Measurements from ENCODE around the gene PLCH2.
A peak's percentile ranks its signal among the peaks of the same experiment; 100 is the strongest.
"Not testable (repeated sequence)": the region's sequence is repeated elsewhere in the genome, so short reads cannot be mapped to it uniquely, and the experiment has no call there.

PLCH2 gene

DNA sequence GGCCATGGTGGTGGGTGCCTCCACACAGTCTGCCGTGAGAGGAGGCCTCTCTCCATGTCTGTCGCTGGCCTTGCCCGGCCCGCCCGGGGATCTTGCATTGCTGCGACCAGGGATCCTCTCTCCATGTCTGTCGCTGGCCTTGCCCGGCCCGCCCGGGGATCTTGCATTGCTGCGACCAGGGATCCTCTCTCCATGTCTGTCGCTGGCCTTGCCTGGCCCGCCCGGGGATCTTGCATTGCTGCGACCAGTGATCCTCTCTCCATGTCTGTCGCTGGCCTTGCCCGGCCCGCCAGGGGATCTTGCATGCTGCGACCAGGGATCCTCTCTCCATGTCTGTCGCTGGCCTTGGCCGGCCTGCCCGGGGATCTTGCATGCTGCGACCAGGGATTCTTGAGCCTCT lies 35.7 kb upstream of the PLCH2 start:
- DNase-seq (ENCODE audit: low spot score) = not testable (repeated sequence)

DNA sequence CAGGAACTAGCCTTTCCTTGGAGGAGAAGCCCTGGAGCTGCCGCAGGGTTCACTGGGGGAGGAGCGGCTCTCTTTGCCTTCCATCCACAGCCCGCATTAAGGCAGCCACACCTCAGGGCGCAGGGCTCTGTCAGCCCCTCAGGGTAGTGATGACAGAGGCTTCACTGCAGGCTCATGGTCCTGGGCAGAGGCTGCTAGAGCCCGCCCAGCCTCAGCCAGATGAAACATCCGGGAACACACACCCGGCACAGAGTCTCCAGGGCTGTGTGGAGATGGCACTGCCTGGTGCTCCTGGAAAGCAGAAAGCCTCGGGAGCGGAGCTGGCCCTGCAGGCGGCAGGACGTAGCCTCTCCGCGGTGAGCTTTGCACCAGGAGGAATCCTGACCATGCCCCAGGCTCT lies 34.3 kb upstream of the PLCH2 start:
- no peak for DNase-seq (ENCODE audit: low spot score)

DNA sequence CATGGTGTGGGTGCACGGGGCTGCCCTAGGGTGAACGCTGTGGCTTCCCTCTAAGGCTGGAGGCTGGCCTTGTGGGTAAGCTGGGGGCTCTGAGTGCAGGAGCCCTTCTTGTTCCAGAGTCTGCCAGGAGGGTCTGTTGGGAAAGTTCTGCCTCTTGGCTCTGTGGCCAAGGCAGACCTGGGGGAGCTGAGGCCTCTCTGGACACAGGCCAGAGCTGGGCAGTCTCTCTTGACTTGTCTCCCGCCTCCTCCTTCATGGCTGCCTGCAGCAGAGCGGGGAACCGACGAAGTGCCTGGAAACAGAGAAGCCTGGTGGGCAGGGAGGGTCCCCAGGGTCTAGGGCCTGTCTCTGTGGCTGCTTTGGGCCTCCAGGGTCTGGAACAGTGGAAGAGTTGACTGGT lies 33.4 kb upstream of the PLCH2 start:
- no peak for DNase-seq (ENCODE audit: low spot score)

DNA sequence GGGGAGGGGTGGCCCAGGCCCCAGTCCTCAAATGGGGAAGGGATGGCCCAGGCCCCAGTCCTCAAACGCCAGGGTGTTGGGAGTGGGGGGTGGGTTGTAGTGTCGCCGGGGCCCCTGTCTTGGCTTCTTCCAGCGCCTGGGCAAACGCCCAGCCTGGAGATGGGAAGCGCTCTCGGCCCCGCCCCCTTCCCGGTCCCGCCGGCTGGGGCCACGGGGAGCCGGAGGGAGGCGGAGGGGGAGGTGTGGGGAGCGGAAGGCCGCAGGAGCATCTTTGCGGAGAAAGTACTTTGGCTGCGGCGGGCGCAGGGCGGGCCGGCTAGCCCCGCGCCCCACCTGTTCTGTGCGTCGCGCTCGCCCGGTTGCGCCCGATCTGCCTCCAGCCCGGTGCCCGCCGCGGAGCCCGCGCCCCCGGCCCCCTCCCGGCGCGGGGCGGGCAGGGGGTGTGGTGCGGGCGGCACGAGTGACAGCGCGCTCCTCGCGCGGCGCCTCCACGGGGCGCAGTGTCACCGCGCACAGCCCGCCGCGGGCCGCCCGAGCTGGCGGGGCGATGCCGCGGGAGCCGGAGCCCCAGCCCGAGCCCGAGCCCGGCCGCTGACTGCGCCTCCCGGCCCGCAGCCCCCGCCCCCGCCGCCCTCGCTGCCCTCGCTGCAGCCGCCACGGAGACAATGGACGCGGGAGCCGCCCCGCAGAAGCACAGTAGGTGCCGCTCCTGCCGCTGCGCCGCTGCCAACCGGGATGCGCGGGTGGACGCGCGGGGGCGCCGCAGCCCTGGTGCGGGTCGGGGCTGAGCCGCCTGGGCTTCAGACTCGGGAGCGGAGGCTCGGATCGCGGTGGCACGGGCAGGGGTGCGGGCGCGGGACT lies 32.6 kb upstream of the PLCH2 start:
- no peak for DNase-seq (ENCODE audit: low spot score)

DNA sequence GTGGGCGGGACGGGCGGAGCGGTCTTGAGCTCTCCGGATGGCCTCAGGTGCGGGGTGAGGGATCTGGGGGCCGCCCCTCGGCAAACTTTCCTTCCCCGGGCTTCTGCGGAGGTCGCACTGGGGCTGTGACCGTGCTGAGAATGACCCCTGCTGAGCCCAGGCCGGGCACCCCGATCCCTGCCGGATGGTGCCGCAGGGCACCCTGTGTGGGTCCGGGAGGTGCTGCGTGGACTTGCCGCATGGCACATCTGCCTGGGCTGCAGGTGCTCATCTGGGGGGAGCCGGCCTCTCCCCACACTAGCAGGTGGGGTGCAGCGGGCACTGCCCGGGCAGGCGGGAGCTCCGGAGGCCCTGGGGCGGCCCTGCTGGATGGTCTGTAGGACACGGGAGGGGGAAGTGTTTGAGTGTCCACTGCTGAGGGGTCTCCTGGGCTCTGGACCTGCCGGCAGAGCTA lies 31.9 kb upstream of the PLCH2 start:
- DNase-seq (ENCODE audit: low spot score) = no peak

DNA sequence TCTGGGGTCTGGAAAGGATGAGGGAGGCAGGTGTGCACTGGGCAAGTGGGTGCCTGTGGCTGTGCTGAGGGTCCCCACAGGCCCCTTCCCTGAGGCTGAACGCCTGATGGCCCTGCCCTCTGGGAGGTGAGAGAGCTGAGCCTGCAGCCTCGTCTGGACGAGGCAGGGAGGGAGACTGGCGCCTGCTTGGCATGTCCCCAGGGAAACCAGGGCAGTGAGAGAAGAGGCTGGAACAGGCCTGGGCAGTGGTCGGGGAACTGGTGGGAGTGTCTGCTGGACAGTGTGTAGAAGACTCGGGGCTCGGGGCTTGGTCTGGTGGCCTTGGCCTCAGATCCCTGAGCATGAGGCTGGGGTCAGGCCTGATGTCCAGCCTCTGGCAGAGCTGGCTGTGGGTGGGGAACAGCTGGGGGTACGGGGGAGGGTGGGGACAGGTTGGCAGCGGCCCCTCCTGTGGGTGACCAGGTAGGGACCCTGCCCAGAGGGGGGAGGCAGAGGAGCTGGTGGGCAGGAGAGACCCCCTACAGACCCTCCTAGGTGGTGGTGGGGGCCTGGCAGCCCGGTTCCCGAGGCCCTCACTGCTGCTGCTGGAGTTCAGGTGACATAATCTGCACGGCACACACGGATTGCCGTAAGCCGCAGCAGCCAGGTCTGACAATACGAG lies 30.8 kb upstream of the PLCH2 start:
- DNase-seq (ENCODE audit: low spot score) = no peak

DNA sequence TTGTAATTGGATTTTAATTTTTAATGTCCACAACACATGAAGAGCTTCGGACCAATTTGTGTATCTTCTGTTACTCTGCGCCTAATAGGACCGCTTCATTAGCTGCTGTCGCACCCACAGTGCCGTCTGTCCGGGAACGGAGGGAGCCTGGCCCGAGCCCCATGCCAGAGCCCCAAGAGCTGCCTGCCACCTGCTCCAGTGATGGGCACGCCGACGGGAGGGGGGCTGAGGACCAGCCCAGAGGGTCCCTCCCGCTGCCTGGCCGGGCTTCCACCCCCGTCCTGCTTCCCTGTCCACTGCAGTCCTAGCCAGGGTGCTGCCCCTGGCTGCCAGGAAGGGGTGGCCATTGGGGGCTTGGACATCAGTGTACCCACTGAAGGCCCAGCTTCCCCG lies 30.3 kb upstream of the PLCH2 start:
- DNase-seq (ENCODE audit: low spot score) = no peak

DNA sequence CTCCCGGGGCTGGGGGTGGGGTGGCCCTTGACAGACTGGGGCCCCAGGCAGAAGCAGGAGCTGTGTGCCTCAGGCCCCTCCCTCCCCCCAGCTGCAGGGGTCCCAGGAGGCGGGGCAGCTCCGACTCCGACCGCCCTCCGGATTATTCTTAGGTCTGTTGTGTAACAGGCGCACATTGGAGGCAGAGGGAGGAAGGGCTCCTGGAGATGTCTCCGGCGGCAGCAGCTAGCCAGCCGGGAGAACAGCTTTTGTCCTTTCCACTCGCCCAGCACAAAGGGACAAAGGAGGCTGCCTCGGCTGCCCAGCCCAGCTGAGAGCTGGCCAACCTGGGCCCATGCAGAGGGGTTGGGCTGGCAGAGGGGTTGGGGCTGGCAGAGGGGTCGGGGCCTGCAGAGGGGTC lies 29.7 kb upstream of the PLCH2 start:
- DNase-seq (ENCODE audit: low spot score) = no peak

DNA sequence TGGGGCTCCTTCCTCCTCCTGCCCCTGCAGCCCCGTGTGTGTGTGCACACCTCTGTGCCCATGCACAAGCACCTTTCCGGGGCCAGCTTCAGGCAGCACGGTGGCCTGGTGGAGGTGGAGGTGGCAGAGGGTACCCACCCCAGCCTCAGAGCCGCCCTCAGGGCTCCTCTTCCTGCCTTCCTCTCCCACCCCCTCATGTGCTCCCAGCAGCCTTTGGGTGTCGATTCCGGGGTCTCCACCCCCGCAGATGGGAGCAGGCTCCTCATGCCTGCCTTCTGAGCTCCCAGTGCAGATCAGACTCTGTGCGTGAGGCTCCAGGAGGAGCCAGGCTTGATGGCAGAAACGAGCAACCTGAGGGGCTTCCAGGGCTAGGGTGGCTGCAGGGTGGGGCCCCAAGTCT lies 29.2 kb upstream of the PLCH2 start:
- DNase-seq (ENCODE audit: low spot score) = no peak

DNA sequence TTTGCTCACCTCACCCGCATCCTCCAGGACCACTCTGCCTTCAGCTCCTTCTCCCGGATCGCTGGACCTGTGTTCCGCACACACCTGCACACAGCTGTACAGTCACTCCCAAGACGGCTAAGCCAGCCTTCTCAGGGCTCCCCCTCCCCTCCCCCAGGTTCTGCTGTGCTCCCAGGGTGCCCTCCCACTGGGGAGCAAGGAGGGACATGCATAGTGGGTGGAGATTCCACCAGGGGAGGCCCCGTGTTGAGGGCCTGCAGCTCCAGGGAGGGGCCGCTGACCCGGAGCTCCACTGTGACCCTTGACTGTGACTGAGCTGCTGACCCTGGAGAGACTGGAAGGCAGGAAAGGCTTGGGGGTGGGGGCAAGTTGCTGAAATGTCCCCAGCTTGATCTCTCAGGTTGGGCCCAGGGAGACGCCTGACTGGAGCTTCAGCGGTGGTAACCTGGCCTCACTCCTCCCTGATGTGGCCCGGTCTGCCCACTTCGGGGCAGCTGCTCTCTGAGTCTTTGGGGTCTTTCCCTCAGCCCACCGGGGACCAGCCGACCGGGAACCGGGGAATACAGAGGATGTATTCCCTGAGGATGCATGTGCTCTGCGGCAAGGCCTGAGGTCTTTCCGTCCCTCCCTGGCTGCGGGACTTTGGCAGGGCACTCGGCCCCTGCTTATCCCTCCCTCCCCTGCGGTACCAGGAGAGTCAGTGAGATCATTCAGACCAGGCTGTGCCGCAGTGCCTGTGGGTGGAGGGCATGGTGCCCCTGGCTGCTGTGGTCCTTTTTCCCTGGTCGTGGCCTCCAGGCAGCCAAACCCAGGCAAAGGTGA lies 28.6 kb upstream of the PLCH2 start:
- DNase-seq (ENCODE audit: low spot score) = no peak

DNA sequence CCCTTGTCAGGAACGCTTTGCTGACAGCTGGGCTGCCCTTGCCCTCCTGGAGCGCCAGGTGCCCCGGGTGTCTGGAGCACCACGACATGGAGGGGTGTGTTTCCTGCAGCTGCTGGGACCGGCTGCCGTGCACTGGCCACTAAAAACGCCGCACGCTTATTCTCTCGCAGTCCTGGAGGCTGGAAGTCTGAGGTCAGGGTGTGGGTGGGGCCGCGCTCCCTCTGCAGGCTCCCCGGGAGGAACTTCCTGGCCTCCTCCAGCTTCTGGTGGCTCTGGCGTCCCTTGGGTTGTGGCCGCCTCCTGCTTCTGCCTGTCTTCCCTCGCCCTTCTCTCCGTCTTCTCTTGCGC lies 28.0 kb upstream of the PLCH2 start:
- no peak for DNase-seq (ENCODE audit: low spot score)

DNA sequence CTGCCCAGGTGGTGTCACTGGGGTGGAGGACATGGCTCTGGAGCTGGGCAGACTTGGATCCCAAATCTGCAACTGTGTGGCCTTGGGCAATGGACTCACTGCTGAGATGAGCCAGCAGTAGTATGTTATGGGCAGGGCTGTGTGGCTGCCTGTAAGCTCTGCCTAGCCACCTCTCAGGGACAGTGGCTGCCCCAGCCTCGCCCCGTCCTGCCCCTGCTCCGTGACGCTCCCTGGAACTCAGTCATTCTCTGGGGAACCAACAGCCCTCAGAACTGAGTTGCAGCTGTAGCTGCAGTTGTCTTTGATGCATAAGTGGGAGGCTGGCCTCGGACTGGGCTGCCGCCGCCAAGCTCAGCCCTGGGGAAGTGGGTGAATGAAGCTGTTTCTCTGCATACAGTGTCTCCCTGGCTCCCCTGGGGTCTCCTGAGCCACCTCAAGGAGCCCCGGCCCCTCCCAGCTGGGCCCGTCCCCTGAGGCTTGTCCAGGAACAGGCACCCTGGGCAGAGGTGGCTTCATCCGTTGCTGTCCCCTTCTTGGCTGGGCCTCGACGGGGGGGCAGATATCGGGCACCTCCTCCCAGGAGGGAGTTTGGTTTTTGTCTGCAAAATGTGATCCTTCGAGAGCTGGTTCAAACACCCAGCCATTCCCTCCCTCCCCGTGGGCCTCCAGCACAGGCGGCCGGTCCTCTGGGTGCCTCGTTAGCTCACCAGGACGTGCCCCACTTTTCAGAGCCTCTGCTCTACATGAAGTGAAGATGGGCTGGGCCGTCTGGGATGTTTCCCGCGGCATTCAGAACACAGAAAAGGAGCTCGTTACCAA lies 26.2 kb upstream of the PLCH2 start:
- no peak for DNase-seq (ENCODE audit: low spot score)

DNA sequence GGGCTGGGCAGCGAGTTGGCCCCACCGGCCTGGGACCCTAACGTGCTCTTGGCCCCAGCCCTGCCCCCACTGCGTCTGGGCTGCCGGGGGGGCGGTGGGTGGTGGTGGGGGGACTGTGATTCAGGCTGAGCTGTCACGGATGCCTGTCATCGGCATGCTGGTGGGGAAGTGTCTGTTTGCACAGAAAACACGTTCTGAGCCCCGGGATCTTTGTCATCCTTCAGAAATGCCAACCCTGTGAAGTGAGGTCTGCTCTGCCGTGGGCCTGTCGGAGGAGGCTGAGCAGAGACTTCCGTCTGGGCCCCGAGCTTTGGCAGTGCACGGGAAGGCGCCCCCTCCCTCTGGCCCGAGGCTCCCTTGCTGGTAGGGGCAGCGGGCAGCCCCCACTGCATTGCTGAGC lies 24.3 kb upstream of the PLCH2 start:
- DNase-seq (ENCODE audit: low spot score) = peak; percentile 92

DNA sequence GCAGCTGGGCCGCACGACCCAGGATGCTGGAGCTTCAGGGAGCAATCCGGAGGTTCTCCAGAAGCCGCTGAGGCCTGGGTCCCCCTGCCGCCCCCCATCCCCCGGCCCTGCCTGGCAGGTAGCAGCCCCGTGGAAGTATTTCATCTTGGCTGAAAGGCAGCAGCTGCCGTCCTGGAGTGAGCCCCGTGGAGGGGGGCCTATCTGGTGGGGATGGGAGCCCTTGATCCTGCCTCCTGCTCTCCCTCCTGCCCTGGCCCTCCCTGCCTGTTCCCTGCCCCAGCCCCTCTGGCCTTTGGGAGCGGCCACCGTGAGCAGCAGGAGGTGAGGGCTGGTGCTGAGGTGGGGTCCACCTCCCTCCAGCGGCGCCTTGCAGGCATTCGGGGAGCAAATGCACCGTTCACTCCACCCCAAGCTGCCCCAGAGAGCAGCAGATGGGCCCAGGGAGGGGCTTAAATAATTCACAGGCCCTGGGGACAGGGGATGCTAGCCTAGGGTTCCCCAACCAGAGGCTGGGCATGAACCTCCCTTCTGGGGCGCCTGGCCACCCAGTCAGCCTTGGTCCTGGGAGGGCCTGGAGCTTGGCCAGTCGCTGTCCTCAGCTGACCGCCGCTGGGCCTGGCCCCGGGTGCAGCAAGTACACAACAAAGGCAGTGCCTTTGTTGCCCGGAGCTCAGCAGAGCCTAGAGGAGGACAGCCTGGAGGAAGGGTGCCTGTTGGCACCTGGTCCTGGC lies 23.7 kb upstream of the PLCH2 start:
- DNase-seq (ENCODE audit: low spot score) = no peak

DNA sequence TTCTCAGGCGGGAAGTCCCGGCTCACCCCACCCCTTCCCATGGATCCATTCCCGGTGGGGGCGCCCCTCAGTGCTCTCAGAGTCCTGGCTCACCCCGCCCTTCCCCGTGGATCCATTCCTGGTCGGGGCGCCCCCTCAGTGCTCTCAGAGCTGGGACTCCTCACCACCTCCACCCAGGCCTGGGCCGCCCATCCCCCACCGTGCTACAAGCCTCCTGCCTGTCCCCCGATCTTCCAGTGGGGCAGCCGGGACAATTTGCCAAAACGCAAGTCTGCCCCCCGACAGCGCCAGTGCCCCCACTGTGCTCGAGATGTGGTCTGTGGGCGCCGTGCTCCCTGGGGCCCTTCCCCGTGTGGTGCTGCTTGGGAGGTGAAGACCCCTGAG lies 23.2 kb upstream of the PLCH2 start:
- no peak for DNase-seq (ENCODE audit: low spot score)

DNA sequence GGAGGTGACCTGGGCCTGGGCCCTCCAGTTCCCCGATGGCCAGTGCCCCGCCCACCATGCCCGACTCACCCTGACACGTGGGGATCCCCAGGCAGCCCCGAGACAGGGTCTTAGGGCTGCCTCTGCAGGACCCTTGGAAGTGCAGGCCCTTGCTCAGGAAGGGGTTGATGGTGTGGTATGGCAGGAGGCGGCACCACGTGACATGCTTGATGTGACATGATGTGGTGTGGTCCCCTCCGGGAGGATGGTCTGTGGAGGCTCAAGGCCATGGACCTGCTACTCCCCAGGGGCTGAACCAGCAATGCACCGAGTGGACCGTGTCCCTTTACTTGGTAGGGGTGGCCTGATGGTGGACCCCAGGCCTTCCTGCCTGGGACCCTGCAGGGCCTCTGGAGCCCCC lies 21.9 kb upstream of the PLCH2 start:
- DNase-seq (ENCODE audit: low spot score) = no peak

DNA sequence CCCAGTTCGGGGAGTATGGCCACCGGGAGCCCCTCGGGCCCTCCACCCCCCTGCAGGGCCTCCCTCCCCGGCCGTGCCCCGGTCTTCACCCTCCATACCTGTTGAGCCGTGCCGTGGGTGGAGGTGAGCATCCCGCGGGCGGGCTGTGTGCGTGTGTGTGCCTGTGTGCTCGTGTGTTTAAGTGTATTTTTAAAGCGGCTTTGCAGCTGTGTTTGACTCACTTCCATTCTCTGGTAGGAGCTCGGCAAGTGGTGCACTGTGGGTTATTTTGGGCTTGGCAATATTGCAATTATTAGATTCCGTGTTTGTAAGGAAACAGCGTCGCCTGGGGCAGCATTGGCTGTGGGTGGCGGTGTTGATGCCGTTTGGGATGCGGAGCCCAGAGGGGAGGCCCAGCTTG lies 20.3 kb upstream of the PLCH2 start:
- no peak for DNase-seq (ENCODE audit: low spot score)

DNA sequence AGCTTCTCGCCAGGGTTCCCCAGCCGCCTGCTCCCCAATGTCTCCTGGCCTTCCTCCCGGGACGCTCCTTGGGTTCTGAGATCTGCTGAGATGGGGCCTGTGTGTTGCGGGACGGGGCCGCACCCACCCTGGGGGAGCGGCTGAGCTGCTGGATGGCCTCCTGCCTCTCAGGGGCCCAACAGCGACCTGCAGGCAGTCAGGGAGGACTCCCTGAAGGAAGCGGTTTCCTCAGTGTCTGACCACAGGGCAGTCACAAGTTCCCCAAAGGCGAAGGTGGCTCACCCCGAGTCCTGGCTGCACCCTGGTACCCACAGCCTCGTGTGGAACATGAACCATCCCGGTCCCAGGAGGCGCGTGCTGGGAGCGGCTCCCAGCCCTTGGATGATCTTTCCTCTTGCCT lies 18.6 kb upstream of the PLCH2 start:
- DNase-seq (ENCODE audit: low spot score) = no peak

DNA sequence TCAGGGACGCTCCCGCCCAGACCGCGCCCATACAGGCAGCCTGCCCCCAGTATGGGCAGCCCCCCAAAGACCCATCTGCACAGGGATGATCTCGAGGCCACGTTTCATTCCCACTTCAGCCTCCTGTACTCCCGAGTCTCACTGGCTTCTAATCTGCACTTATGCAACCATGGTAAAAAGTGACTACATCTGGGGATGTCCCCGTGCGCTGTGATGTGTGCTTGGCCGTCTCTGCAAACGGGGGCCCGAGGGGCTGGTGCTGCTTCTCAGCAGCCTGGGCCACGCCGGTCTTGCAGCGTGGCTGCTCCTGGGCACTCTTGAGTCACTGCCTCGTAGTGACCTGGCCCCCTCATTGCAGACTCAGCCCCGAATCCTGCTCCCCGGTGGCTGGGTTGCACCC lies 17.4 kb upstream of the PLCH2 start:
- DNase-seq (ENCODE audit: low spot score) = no peak

DNA sequence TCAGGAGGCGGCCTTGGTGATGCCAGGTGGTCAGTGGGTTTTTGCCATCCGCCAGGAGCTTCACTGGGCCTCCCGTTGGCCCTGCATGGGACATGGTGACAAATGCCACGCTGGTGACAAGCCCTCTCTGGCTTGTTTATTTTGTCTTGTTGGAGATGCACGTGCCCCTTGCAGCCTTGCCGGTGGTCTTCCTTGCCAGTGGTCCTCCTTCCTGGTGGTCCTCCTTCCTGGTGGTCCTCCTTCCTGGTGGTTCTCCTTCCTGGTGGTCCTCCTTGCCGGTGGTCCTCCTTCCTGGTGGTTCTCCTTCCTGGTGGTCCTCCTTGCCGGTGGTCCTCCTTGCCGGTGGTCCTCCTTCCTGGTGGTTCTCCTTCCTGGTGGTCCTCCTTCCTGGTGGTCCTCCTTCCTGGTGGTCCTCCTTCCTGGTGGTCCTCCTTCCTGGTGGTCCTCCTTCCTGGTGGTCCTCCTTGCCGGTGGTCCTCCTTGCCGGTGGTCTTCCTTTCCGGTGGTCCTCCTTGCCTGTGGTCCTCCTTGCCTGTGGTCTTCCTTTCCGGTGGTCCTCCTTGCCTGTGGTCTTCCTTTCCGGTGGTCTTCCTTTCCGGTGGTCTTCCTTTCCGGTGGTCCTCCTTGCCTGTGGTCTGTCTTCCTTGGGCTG lies 16.9 kb upstream of the PLCH2 start:
- DNase-seq (ENCODE audit: low spot score) = not testable (repeated sequence)

DNA sequence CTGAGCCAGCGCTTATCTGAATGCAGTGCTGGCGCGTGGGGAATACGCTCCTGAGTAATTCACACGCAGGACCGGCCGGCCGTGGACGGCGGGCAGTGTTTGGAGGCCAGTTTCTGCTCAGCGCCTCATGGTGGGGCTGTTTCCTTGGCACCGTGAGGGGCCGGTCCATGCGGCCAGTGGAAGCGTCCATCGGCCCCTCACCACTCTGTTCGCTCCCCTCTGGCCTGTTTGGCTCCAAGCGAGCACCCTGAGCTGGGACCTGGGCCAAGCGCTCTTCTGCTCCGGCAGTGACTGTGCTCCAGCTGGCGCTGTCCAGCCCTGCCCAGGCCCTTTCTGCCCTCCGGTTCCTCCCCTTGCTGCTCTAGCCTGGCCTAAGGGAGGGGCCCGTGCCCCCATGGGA lies 16.3 kb upstream of the PLCH2 start:
- no peak for DNase-seq (ENCODE audit: low spot score)
